ENCODE results near the gene HECTD4. TPM values are rescaled to one million over a fixed set of nuclear protein-coding genes. Genes with fewer than 3 reads are reported as not detected.

Gene HECTD4
- total and polyA plus RNA-seq, 9 of the 15 experiments (the other 6 are each of a cell fraction or from before 2014, with no cell fraction given) = 3.5 to 33.3 (median 13.5) TPM

DNA sequence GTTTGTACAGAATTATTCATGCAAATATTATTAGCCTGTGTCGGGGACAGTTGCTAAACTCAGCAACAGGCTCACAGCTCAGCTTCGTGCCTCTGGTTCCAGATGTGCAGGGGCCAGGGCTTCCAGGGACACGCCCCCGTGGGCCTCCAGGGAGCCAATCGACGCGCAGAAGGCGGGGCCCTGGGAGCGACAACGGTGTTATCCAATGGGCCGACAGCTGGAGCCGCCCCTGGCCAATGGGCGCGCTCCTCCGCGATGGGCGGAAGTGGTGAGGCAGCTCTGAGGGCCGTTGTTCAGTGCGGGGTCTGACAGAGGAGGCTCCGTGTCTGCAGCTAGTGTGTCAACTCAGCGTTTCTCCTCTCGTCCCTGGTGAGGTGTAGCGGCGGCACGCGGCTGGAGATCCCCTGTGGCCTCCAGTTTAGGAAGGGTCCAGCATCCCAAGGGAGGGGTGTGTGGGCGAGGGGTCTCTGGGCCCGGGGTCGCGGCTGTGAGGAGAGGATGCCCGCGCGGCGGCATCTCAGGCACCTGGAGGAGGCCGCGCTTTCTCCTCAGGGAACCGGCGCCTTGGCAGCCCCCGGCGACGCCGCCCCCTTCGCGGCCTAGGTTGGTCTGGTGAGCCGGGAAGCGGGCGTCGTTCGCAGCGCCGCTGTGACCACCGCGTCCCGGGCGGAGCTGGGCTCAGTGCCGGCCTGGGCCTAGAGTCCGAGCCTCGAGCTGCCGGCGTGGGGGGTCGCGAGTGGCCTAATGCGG lies 256.8 kb downstream of the HECTD4 start, which contains the start of gene TRAFD1:
Gene TRAFD1 (plus strand): TSS at position 311 of the 750 bp plus-strand sequence. CDS start 4,963 bp downstream, outside the sequence.
- Histone ChIP-seq H2AFZ (ENCODE audit: low read depth, low read length) (peak within 1 kb of the TSS; percentile 88), H3K4me1 (replicated peaks in 1 of 2; ENCODE audit: control insufficient read depth in 2 of 2, insufficient read depth in 2 of 2, low read length in 2 of 2) (peaks cover 38 to 44% of the 10 kb centered on the region in 2 experiments), H3K27ac (ENCODE audit: extremely low read depth, low read depth, low read length) (peak within 1 kb of the TSS; percentile 88), H3K36me3 (ENCODE audit: control insufficient read depth, insufficient read depth, low read length) (no peaks in the 10 kb centered on the region), H4K20me1 (replicated peaks; ENCODE audit: control insufficient read depth, insufficient read depth, low read length) (no peaks in the 10 kb centered on the region), H3K9ac (ENCODE audit: insufficient read depth in 1 of 2, low read depth in 2 of 2, low read length in 2 of 2) (peak within 1 kb of the TSS; percentile 84 to 99), H3K27me3 (ENCODE audit: control insufficient read depth in 2 of 2, insufficient read depth in 2 of 2, low read length in 2 of 2) (no peaks in the 10 kb centered on the region), H3K9me3 (replicated peaks; ENCODE audit: control insufficient read depth, insufficient read depth, low read depth, low read length) (no peaks in the 10 kb centered on the region), H3K9me1 (ENCODE audit: control insufficient read depth, insufficient read depth, low read length) (no peaks in the 10 kb centered on the region), H3K4me3 (peak within 1 kb of the TSS; percentile 88), H3K79me2 (ENCODE audit: control insufficient read depth, insufficient read depth, low read length) (peaks cover 46% of the 10 kb centered on the region), H3K4me2 (ENCODE audit: insufficient read depth, low read length) (peak within 1 kb of the TSS; percentile 96)
- WGBS (ENCODE audit: insufficient coverage, low coverage, missing lambda C conversion rate) = 1% methylated on average over 49 of the region's 63 CpGs
- in situ Hi-C loops (cut with MboI) = no loop called here
- ATAC-seq = peak; percentile 98
- DNase-seq (ENCODE audit: extremely low read depth in 1 of 4, low spot score in 3 of 4) = peak; percentile 99 to 100 (median 100)
- ChIA-PET POLR2A (interaction anchor here (0.6 to 3.2 kb wide), 10 partner anchors 10 to 279 kb away, joined by 3 to 45 read pairs (median 4); partner anchors contain the start of genes ERP29, NAA25 and TMEM116), CTCF (ENCODE audit: low intra/inter-chr PET ratio) (no interaction called here)
- BruUV-seq (replicated peaks) = TSS peak; percentile 74
- FAIRE-seq = peak; percentile 99
- intact Hi-C loops (cut with micrococcal nuclease) = no loop called here
- TF ChIP-seq, protein P1, sequence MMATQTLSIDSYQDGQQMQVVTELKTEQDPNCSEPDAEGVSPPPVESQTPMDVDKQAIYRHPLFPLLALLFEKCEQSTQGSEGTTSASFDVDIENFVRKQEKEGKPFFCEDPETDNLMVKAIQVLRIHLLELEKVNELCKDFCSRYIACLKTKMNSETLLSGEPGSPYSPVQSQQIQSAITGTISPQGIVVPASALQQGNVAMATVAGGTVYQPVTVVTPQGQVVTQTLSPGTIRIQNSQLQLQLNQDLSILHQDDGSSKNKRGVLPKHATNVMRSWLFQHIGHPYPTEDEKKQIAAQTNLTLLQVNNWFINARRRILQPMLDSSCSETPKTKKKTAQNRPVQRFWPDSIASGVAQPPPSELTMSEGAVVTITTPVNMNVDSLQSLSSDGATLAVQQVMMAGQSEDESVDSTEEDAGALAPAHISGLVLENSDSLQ (IDR thresholded peaks at IDR 0.05) = peak; percentile 100
- TF ChIP-seq, protein P2, sequence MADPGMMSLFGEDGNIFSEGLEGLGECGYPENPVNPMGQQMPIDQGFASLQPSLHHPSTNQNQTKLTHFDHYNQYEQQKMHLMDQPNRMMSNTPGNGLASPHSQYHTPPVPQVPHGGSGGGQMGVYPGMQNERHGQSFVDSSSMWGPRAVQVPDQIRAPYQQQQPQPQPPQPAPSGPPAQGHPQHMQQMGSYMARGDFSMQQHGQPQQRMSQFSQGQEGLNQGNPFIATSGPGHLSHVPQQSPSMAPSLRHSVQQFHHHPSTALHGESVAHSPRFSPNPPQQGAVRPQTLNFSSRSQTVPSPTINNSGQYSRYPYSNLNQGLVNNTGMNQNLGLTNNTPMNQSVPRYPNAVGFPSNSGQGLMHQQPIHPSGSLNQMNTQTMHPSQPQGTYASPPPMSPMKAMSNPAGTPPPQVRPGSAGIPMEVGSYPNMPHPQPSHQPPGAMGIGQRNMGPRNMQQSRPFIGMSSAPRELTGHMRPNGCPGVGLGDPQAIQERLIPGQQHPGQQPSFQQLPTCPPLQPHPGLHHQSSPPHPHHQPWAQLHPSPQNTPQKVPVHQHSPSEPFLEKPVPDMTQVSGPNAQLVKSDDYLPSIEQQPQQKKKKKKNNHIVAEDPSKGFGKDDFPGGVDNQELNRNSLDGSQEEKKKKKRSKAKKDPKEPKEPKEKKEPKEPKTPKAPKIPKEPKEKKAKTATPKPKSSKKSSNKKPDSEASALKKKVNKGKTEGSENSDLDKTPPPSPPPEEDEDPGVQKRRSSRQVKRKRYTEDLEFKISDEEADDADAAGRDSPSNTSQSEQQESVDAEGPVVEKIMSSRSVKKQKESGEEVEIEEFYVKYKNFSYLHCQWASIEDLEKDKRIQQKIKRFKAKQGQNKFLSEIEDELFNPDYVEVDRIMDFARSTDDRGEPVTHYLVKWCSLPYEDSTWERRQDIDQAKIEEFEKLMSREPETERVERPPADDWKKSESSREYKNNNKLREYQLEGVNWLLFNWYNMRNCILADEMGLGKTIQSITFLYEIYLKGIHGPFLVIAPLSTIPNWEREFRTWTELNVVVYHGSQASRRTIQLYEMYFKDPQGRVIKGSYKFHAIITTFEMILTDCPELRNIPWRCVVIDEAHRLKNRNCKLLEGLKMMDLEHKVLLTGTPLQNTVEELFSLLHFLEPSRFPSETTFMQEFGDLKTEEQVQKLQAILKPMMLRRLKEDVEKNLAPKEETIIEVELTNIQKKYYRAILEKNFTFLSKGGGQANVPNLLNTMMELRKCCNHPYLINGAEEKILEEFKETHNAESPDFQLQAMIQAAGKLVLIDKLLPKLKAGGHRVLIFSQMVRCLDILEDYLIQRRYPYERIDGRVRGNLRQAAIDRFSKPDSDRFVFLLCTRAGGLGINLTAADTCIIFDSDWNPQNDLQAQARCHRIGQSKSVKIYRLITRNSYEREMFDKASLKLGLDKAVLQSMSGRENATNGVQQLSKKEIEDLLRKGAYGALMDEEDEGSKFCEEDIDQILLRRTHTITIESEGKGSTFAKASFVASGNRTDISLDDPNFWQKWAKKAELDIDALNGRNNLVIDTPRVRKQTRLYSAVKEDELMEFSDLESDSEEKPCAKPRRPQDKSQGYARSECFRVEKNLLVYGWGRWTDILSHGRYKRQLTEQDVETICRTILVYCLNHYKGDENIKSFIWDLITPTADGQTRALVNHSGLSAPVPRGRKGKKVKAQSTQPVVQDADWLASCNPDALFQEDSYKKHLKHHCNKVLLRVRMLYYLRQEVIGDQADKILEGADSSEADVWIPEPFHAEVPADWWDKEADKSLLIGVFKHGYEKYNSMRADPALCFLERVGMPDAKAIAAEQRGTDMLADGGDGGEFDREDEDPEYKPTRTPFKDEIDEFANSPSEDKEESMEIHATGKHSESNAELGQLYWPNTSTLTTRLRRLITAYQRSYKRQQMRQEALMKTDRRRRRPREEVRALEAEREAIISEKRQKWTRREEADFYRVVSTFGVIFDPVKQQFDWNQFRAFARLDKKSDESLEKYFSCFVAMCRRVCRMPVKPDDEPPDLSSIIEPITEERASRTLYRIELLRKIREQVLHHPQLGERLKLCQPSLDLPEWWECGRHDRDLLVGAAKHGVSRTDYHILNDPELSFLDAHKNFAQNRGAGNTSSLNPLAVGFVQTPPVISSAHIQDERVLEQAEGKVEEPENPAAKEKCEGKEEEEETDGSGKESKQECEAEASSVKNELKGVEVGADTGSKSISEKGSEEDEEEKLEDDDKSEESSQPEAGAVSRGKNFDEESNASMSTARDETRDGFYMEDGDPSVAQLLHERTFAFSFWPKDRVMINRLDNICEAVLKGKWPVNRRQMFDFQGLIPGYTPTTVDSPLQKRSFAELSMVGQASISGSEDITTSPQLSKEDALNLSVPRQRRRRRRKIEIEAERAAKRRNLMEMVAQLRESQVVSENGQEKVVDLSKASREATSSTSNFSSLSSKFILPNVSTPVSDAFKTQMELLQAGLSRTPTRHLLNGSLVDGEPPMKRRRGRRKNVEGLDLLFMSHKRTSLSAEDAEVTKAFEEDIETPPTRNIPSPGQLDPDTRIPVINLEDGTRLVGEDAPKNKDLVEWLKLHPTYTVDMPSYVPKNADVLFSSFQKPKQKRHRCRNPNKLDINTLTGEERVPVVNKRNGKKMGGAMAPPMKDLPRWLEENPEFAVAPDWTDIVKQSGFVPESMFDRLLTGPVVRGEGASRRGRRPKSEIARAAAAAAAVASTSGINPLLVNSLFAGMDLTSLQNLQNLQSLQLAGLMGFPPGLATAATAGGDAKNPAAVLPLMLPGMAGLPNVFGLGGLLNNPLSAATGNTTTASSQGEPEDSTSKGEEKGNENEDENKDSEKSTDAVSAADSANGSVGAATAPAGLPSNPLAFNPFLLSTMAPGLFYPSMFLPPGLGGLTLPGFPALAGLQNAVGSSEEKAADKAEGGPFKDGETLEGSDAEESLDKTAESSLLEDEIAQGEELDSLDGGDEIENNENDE (IDR thresholded peaks at IDR 0.05; ENCODE audit: low read depth, low read length) = no peak
- TF ChIP-seq, protein P3, sequence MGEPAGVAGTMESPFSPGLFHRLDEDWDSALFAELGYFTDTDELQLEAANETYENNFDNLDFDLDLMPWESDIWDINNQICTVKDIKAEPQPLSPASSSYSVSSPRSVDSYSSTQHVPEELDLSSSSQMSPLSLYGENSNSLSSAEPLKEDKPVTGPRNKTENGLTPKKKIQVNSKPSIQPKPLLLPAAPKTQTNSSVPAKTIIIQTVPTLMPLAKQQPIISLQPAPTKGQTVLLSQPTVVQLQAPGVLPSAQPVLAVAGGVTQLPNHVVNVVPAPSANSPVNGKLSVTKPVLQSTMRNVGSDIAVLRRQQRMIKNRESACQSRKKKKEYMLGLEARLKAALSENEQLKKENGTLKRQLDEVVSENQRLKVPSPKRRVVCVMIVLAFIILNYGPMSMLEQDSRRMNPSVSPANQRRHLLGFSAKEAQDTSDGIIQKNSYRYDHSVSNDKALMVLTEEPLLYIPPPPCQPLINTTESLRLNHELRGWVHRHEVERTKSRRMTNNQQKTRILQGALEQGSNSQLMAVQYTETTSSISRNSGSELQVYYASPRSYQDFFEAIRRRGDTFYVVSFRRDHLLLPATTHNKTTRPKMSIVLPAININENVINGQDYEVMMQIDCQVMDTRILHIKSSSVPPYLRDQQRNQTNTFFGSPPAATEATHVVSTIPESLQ (CRISPR knock-in tag; IDR thresholded peaks at IDR 0.05) = no peak
- TF ChIP-seq HSF4 (CRISPR knock-in tag; IDR thresholded peaks at IDR 0.05; ENCODE audit: borderline replicate concordance) (no peak), STAT5B (CRISPR knock-in tag; IDR thresholded peaks at IDR 0.05) (no peak), PCBP1 (IDR thresholded peaks at IDR 0.05; ENCODE audit: low read depth, low read length, poor library complexity, severe bottlenecking) (peak; percentile 65)

Data from K562 (cell line).